H1 (cell line): ENCODE measurements around the gene FOXP2. TPM values are rescaled to one million over a fixed set of nuclear protein-coding genes. Genes with fewer than 3 reads are reported as not detected.

Experiments
- CTCF ChIA-PET: fragments of 300-600 bp; sonication (Branson Sonifier 250); formaldehyde crosslinking; loops from one replicate; lab custom pipeline; 2021; ENCODE audit not compliant: partially characterized antibody; lab: Charles Lee
- POLR2A ChIA-PET: fragments of 300-600 bp; sonication (Branson Sonifier 250); formaldehyde crosslinking; loops from one replicate; lab custom pipeline; 2021; ENCODE audit warnings: inconsistent platforms; ENCODE audit not compliant: partially characterized antibody; lab: Charles Lee
- DNase-seq, 2 experiments: peaks; one replicate each; pipeline versions ENCODE4 v3.0.0 to v3.0.0-alpha.2; 2010 to 2022; ENCODE audit warnings: low spot score in 2 of 2, low read depth in 1 of 2, mixed read lengths in 1 of 2
- FAIRE-seq: peaks from 2 replicates; lab custom pipeline; 2011; peaks lifted over from hg19 to GRCh38; lab: Jason Lieb, UNC
- H2AFZ ChIP-seq: 2 replicates; pipeline ENCODE4 v1.8.1; 2012; ENCODE audit warnings: low read length, inconsistent platforms
- H2AK5ac ChIP-seq: 2 replicates; pipeline ENCODE4 v1.6.1; 2013; ENCODE audit warnings: low read depth, low read length
- H2BK120ac ChIP-seq: replicated peaks from 2 replicates; pipeline ENCODE3; 2013; ENCODE audit warnings: low read depth, low read length, inconsistent platforms
- H2BK12ac ChIP-seq: 2 replicates; pipeline ENCODE4 v1.6.1; 2013; ENCODE audit warnings: low read depth, low read length
- H2BK15ac ChIP-seq: 2 replicates; pipeline ENCODE4 v1.6.1; 2013; ENCODE audit warnings: low read length
- H2BK20ac ChIP-seq: 2 replicates; pipeline ENCODE4 v1.6.1; 2013; ENCODE audit warnings: low read length
- H2BK5ac ChIP-seq: 2 replicates; pipeline ENCODE4 v1.6.1; 2013; ENCODE audit warnings: low read depth, low read length
- H3K14ac ChIP-seq: 2 replicates; pipeline ENCODE4 v1.6.1; 2013; ENCODE audit warnings: inconsistent platforms; ENCODE audit not compliant: insufficient read length
- H3K18ac ChIP-seq: 2 replicates; pipeline ENCODE4 v1.6.1; 2013; ENCODE audit warnings: low read length; ENCODE audit errors: extremely low read depth
- H3K23ac ChIP-seq: 2 replicates; pipeline ENCODE4 v1.6.1; 2013; ENCODE audit warnings: inconsistent platforms; ENCODE audit not compliant: insufficient read length
- H3K23me2 ChIP-seq: 2 replicates; pipeline ENCODE4 v1.6.1; 2013; ENCODE audit warnings: low read depth, low read length
- H3K27ac ChIP-seq: 2 replicates; pipeline ENCODE4 v1.6.1; 2011; ENCODE audit warnings: low read depth, low read length, inconsistent platforms
- H3K27me3 ChIP-seq, 4 experiments: replicated peaks in 1 of 4; 1 replicate in 1 of 4; 2 replicates in 3 of 4; pipeline versions ENCODE4 v1.6.1 to v1.8.1; 2011 to 2013; ENCODE audit warnings: low read length in 3 of 4, mild to moderate bottlenecking in 3 of 4, inconsistent platforms in 2 of 4, mixed read lengths in 2 of 4, moderate library complexity in 1 of 4; ENCODE audit not compliant: control insufficient read depth in 3 of 4, insufficient read depth in 3 of 4; ENCODE audit errors: extremely low read depth in 1 of 4
- H3K36me3 ChIP-seq, 4 experiments: 2 replicates each; pipeline versions ENCODE4 v1.6.1 to v1.8.1; 2011 to 2013; ENCODE audit warnings: mild to moderate bottlenecking in 4 of 4, low read length in 3 of 4, moderate library complexity in 2 of 4, control low read depth in 1 of 4, inconsistent platforms in 1 of 4; ENCODE audit not compliant: insufficient read depth in 4 of 4, control insufficient read depth in 2 of 4
- H3K4ac ChIP-seq: replicated peaks from 2 replicates; pipeline ENCODE3; 2013; ENCODE audit warnings: low read length, low read depth, mixed read lengths, inconsistent platforms; ENCODE audit not compliant: insufficient read length
- H3K4me1 ChIP-seq, 4 experiments: replicated peaks in 1 of 4; 1 replicate in 1 of 4; 2 replicates in 3 of 4; pipeline versions ENCODE4 v1.6.1 to v1.8.1; 2011 to 2013; ENCODE audit warnings: low read length in 3 of 4, inconsistent platforms in 2 of 4, mixed read lengths in 1 of 4; ENCODE audit not compliant: insufficient read depth in 4 of 4, control insufficient read depth in 3 of 4
- H3K4me2 ChIP-seq, 2 experiments: 2 replicates each; pipeline versions ENCODE4 v1.6.1 to v1.8.1; 2011 to 2013; ENCODE audit warnings: low read depth in 2 of 2, low read length in 2 of 2, control low read depth in 1 of 2, inconsistent platforms in 1 of 2, mild to moderate bottlenecking in 1 of 2; ENCODE audit not compliant: insufficient read depth in 1 of 2
- H3K4me3 ChIP-seq, 4 experiments: fragments of 200-600, 300-600 bp in 1 of 4; sonication (generic), shearing (Covaris generic), sonication (Bioruptor Twin) in 1 of 4; 2 replicates each; pipeline versions ENCODE4 v1.5.1 to v1.8.1; 2011 to 2016; ENCODE audit warnings: low read length in 4 of 4, low read depth in 3 of 4, control low read depth in 2 of 4, inconsistent platforms in 2 of 4, mild to moderate bottlenecking in 2 of 4, mixed read lengths in 1 of 4, moderate library complexity in 1 of 4; ENCODE audit not compliant: insufficient read depth in 2 of 4; ENCODE audit errors: extremely low read depth in 1 of 4
- H3K56ac ChIP-seq: replicated peaks from 2 replicates; pipeline ENCODE3; 2013; ENCODE audit warnings: low read depth, mild to moderate bottlenecking, mixed read lengths, low read length, inconsistent platforms; ENCODE audit not compliant: insufficient read length
- H3K79me1 ChIP-seq: 2 replicates; pipeline ENCODE4 v1.6.1; 2013; ENCODE audit warnings: low read depth, low read length, control low read depth
- H3K79me2 ChIP-seq, 2 experiments: 2 replicates each; pipeline versions ENCODE4 v1.6.1 to v1.8.1; 2012 to 2013; ENCODE audit warnings: low read length in 2 of 2, mild to moderate bottlenecking in 2 of 2, inconsistent platforms in 1 of 2; ENCODE audit not compliant: insufficient read depth in 2 of 2, control insufficient read depth in 1 of 2
- H3K9ac ChIP-seq, 4 experiments: replicated peaks in 1 of 4; 1 replicate in 1 of 4; 2 replicates in 3 of 4; pipeline versions ENCODE4 v1.6.1 to v1.8.1; 2011 to 2013; ENCODE audit warnings: low read depth in 3 of 4, low read length in 3 of 4, control low read depth in 2 of 4, mild to moderate bottlenecking in 2 of 4, moderate library complexity in 2 of 4, inconsistent platforms in 1 of 4; ENCODE audit errors: extremely low read depth in 1 of 4
- H3K9me3 ChIP-seq, 2 experiments: 2 replicates each; pipeline versions ENCODE4 v1.6.1 to v1.8.1; 2012 to 2013; ENCODE audit warnings: mild to moderate bottlenecking in 2 of 2, moderate library complexity in 2 of 2, control low read depth in 1 of 2, inconsistent platforms in 1 of 2, low read depth in 1 of 2, low read length in 1 of 2, mixed read lengths in 1 of 2; ENCODE audit not compliant: insufficient read depth in 2 of 2
- H4K20me1 ChIP-seq, 2 experiments: replicated peaks in 1 of 2; 2 replicates each; pipeline versions ENCODE3 to v1.8.1; 2011 to 2013; ENCODE audit warnings: inconsistent platforms in 2 of 2, low read length in 2 of 2, mild to moderate bottlenecking in 1 of 2; ENCODE audit not compliant: insufficient read depth in 2 of 2, control insufficient read depth in 1 of 2
- H4K5ac ChIP-seq: 2 replicates; pipeline ENCODE4 v1.6.1; 2013; ENCODE audit warnings: low read length, low read depth, mixed read lengths, inconsistent platforms; ENCODE audit not compliant: insufficient read length
- H4K8ac ChIP-seq: 2 replicates; pipeline ENCODE4 v1.8.0; 2013; ENCODE audit warnings: mild to moderate bottlenecking, moderate library complexity, low read length, inconsistent platforms; ENCODE audit not compliant: insufficient read depth; ENCODE audit errors: extremely low read depth
- H4K91ac ChIP-seq: replicated peaks from 2 replicates; pipeline ENCODE3; 2013; ENCODE audit warnings: low read length, mixed read lengths, inconsistent platforms; ENCODE audit not compliant: insufficient read length
- CTCF ChIP-seq, 3 experiments: IDR thresholded peaks; 1 replicate in 2 of 3; 2 replicates in 1 of 3; pipeline versions ENCODE4 v1.5.1 to v1.6.1; 2011; ENCODE audit warnings: low read length in 3 of 3, mild to moderate bottlenecking in 3 of 3, inconsistent platforms in 2 of 3, low read depth in 1 of 3, moderate library complexity in 1 of 3; ENCODE audit not compliant: insufficient read depth in 1 of 3; ENCODE audit errors: control extremely low read depth in 1 of 3
- JUND ChIP-seq: IDR thresholded peaks from 2 replicates; pipeline ENCODE4 v1.6.1; 2011; ENCODE audit warnings: mild to moderate bottlenecking, improper control_type of control experiment, low read length
- POU5F1 ChIP-seq: IDR thresholded peaks from 2 replicates; pipeline ENCODE4 v1.6.1; 2011; ENCODE audit warnings: low read depth, mild to moderate bottlenecking, low read length, moderate library complexity
- RAD21 ChIP-seq, 2 experiments: IDR thresholded peaks in 1 of 2; conservative IDR thresholded peaks in 1 of 2; 2 replicates each; pipeline ENCODE4 v1.6.1; 2011; ENCODE audit warnings: low read depth in 2 of 2, low read length in 2 of 2, improper control_type of control experiment in 1 of 2, inconsistent platforms in 1 of 2, mild to moderate bottlenecking in 1 of 2, moderate library complexity in 1 of 2
- SIRT6 ChIP-seq: IDR thresholded peaks from one replicate; pipeline ENCODE4 v1.7.1; 2012; ENCODE audit warnings: low read length, inconsistent platforms
- WGBS, 2 experiments: shearing (Covaris generic) in 1 of 2; methylation state at CpG; one replicate each; pipeline versions ENCODE4 v1.1.6 to v1.1.7; 2013 to 2015; ENCODE audit warnings: low lambda C conversion rate in 2 of 2, mixed read lengths in 2 of 2, inconsistent platforms in 1 of 2, low coverage in 1 of 2, missing lambda C conversion rate in 1 of 2; ENCODE audit not compliant: insufficient replicate concordance in 2 of 2, insufficient coverage in 1 of 2, insufficient read length in 1 of 2; ENCODE audit errors: extremely low coverage in 1 of 2, missing lambda C conversion rate in 1 of 2; 5-methylcytosine and 5-hydroxymethylcytosine counted together
- polyA plus RNA-seq, 7 experiments: library from polyadenylated mRNA; depleted of rRNA in 3 of 7; stranded (reverse) in 5 of 7; unstranded in 2 of 7; fragments of >200 nt in 5 of 7; fragments of 200-250 nt in 2 of 7; gene quantifications; 1 replicate in 5 of 7; 2 replicates in 1 of 7; 4 replicates in 1 of 7; pipeline versions ENCODE4 v1.2.1 to v1.2.3, GENCODE V29; 2011 to 2013; ENCODE audit warnings: missing spikeins in 2 of 7, mixed read lengths in 2 of 7
- total RNA-seq: library from RNA; stranded (reverse); fragmentation: NEBNext Ultra II Directional; extraction: Animal tissue kit (Norgen Biotek cat#: 25700); gene quantifications from 2 replicates; pipeline ENCODE4 v1.2.1, GENCODE V29; 2021

The FOXP2 gene
- total and polyA plus RNA-seq, 2 of the 8 experiments (the other 6 are each of a cell fraction or from before 2014, with no cell fraction given) = 0.09 to 0.43 TPM

- peak; percentile 56; a peak in 3 of 4 replicates for TF ChIP-seq RAD21 (IDR thresholded peaks at IDR 0.05 in 1 of 2, conservative IDR thresholded peaks at IDR 0.05 in 1 of 2; ENCODE audit: low read depth in 2 of 2, low read length in 2 of 2)
- no peak for TF ChIP-seq POU5F1
- no peak for TF ChIP-seq JUND
- TF ChIP-seq CTCF (IDR thresholded peaks at IDR 0.05; ENCODE audit: control extremely low read depth in 1 of 3, insufficient read depth in 1 of 3, low read depth in 1 of 3, low read length in 3 of 3) = peak in 2 of 3 experiments; percentile 26 to 45; a peak in 2 of 4 replicates
- TF ChIP-seq SIRT6 = no peak
- TF ChIP-seq, all 59 proteins: peak for 2
- Histone ChIP-seq H4K8ac (no peak overlapping the region), H3K79me2 (no peaks in the 10 kb centered on the region), H4K20me1 (no peaks in the 10 kb centered on the region), H2AFZ (no peak overlapping the region), H2BK120ac (no peak overlapping the region), H4K91ac (no peak overlapping the region), H2BK5ac (no peak overlapping the region), H3K9me3 (no peaks in the 10 kb centered on the region), H3K27me3 (no peaks in the 10 kb centered on the region), H3K4me2 (no peak overlapping the region), H4K5ac (no peak overlapping the region), H3K79me1 (no peaks in the 10 kb centered on the region), H3K36me3 (no peaks in the 10 kb centered on the region), H2BK15ac (no peak overlapping the region), H3K9ac (no peak overlapping the region), H3K14ac (no peak overlapping the region), H3K23ac (no peak overlapping the region), H3K23me2 (no peaks in the 10 kb centered on the region), H3K18ac (no peak overlapping the region), H3K4ac (no peak overlapping the region), H3K56ac (no peak overlapping the region), H3K27ac (no peak overlapping the region), H3K4me1 (no peaks in the 10 kb centered on the region), H2AK5ac (no peak overlapping the region), H2BK12ac (no peak overlapping the region), H3K4me3 (no peak overlapping the region), H2BK20ac (no peak overlapping the region)
- WGBS, 2 experiments = 58% methylated on average over 4 of the region's 4 CpGs; no CpG with 5 or more reads in 1 of the 2 experiments
- DNase-seq (no peak), FAIRE-seq (no peak)
- ChIA-PET CTCF (interaction anchor here (0.7 to 2.1 kb wide), 21 partner anchors 11 to 1424 kb away, joined by 3 to 10 read pairs (median 3); partner anchors contain the start of gene FOXP2), POLR2A (interaction anchor here (0.6 kb wide), 1 partner anchor 771 kb away, joined by 3 read pairs; no protein-coding TSS in a partner anchor)
Observed at GRCh38 chr7:114426824-114427223, 12.2 kb downstream of the FOXP2 start.
